IMR-90 (cell line): Measurements from ENCODE around the gene APOC1. TPM values are rescaled to one million over a fixed set of nuclear protein-coding genes. Genes with fewer than 3 reads are reported as not detected.

Experiments used
- ATAC-seq: fragments of 200-7000 bp; cut with Tn5 transposase; 2 replicates; pipeline ENCODE4 v1.9.1; 2020; ENCODE audit warnings: low read depth, mild to moderate bottlenecking, moderate library complexity
- BruUV-seq: library from RNA; stranded (reverse); fragments of 400-500 nt; replicated peaks from 2 replicates; lab custom pipeline; 2021; lab: Mats Ljungman, UMichigan
- CTCF ChIA-PET: fragments of 300-600 bp; formaldehyde crosslinking; extraction: SDS; loops from one replicate; lab custom pipeline; 2021; ENCODE audit warnings: antibody characterized with exemption; lab: Yijun Ruan, JAX
- POLR2A ChIA-PET: fragments of 300-600 bp; sonication (Branson Sonifier 250); formaldehyde crosslinking; loops from one replicate; lab custom pipeline; 2022; ENCODE audit warnings: antibody characterized with exemption; ENCODE audit not compliant: unreplicated experiment; lab: Charles Lee
- DNase-seq: peaks from one replicate; pipeline ENCODE4 v3.0.0; 2013
- H2AFZ ChIP-seq: replicated peaks from 2 replicates; pipeline ENCODE3; 2013; ENCODE audit warnings: low read length, mild to moderate bottlenecking; ENCODE audit not compliant: poor library complexity
- H2AK5ac ChIP-seq: 2 replicates; pipeline ENCODE4 v1.6.1; 2013; ENCODE audit warnings: low read depth, low read length, inconsistent platforms
- H2AK9ac ChIP-seq: replicated peaks from 2 replicates; pipeline ENCODE3; 2013; ENCODE audit warnings: mild to moderate bottlenecking, low read depth, low read length, moderate library complexity; ENCODE audit not compliant: poor library complexity
- H2BK120ac ChIP-seq: 2 replicates; pipeline ENCODE4 v1.6.1; 2013; ENCODE audit warnings: low read depth, low read length, inconsistent platforms
- H2BK15ac ChIP-seq: 3 replicates; pipeline ENCODE4 v1.6.1; 2013; ENCODE audit warnings: low read depth, low read length, inconsistent platforms
- H2BK20ac ChIP-seq: 2 replicates; pipeline ENCODE4 v1.6.1; 2013; ENCODE audit warnings: low read depth, mild to moderate bottlenecking, inconsistent platforms, low read length, moderate library complexity
- H2BK5ac ChIP-seq: 2 replicates; pipeline ENCODE4 v1.6.1; 2013; ENCODE audit warnings: mild to moderate bottlenecking, low read depth, low read length, inconsistent platforms; ENCODE audit not compliant: poor library complexity, severe bottlenecking
- H3K14ac ChIP-seq: replicated peaks from 2 replicates; pipeline ENCODE4 v1.6.1; 2013; ENCODE audit warnings: low read depth, low read length, inconsistent platforms
- H3K18ac ChIP-seq: 2 replicates; pipeline ENCODE4 v1.6.1; 2013; ENCODE audit warnings: low read depth, low read length, control low read depth
- H3K23ac ChIP-seq: 2 replicates; pipeline ENCODE4 v1.6.1; 2013; ENCODE audit warnings: low read depth, low read length, inconsistent platforms
- H3K27ac ChIP-seq: 2 replicates; pipeline ENCODE4 v1.5.1; 2013; ENCODE audit warnings: mild to moderate bottlenecking, control low read depth, low read length; ENCODE audit not compliant: insufficient read depth
- H3K27me3 ChIP-seq: 2 replicates; pipeline ENCODE4 v1.6.1; 2013; ENCODE audit warnings: low read length; ENCODE audit not compliant: control insufficient read depth, insufficient read depth
- H3K36me3 ChIP-seq: 2 replicates; pipeline ENCODE4 v1.6.1; 2013; ENCODE audit warnings: low read length, mixed read lengths; ENCODE audit not compliant: control insufficient read depth, insufficient read depth
- H3K4ac ChIP-seq: 2 replicates; pipeline ENCODE4 v1.6.1; 2013; ENCODE audit warnings: low read depth, low read length, inconsistent platforms
- H3K4me1 ChIP-seq: 2 replicates; pipeline ENCODE4 v1.6.1; 2013; ENCODE audit warnings: low read length, mixed read lengths; ENCODE audit not compliant: control insufficient read depth, insufficient read depth
- H3K4me2 ChIP-seq: 2 replicates; pipeline ENCODE4 v1.6.1; 2013; ENCODE audit warnings: low read depth, mild to moderate bottlenecking, control low read depth, low read length, moderate library complexity
- H3K4me3 ChIP-seq: 2 replicates; pipeline ENCODE4 v1.5.1; 2013; ENCODE audit warnings: low read depth, mild to moderate bottlenecking, control low read depth, low read length, moderate library complexity; ENCODE audit not compliant: insufficient read depth
- H3K56ac ChIP-seq: 2 replicates; pipeline ENCODE4 v1.6.1; 2013; ENCODE audit warnings: low read length, inconsistent platforms; ENCODE audit not compliant: insufficient read depth; ENCODE audit errors: extremely low read depth
- H3K79me1 ChIP-seq, 2 experiments: 2 replicates each; pipeline ENCODE4 v1.6.1; 2013; ENCODE audit warnings: low read length in 2 of 2, inconsistent platforms in 1 of 2, low read depth in 1 of 2
- H3K9ac ChIP-seq: 2 replicates; pipeline ENCODE4 v1.6.1; 2013; ENCODE audit warnings: low read depth, low read length, control low read depth
- H3K9me1 ChIP-seq: 2 replicates; pipeline ENCODE4 v1.6.1; 2013; ENCODE audit warnings: low read length, inconsistent platforms; ENCODE audit not compliant: insufficient read depth
- H3K9me3 ChIP-seq: 2 replicates; pipeline ENCODE4 v1.6.1; 2013; ENCODE audit warnings: low read length; ENCODE audit not compliant: control insufficient read depth, insufficient read depth
- H4K20me1 ChIP-seq: 2 replicates; pipeline ENCODE4 v1.6.1; 2013; ENCODE audit warnings: low read length, inconsistent platforms; ENCODE audit not compliant: insufficient read depth
- H4K5ac ChIP-seq: 2 replicates; pipeline ENCODE4 v1.6.1; 2013; ENCODE audit warnings: mild to moderate bottlenecking, low read depth, low read length, control low read depth
- H4K8ac ChIP-seq, 2 experiments: 2 replicates each; pipeline ENCODE4 v1.6.1; 2013; ENCODE audit warnings: low read depth in 2 of 2, low read length in 2 of 2, control low read depth in 1 of 2, inconsistent platforms in 1 of 2
- H4K91ac ChIP-seq: 2 replicates; pipeline ENCODE4 v1.6.1; 2013; ENCODE audit warnings: low read depth, low read length, inconsistent platforms; ENCODE audit not compliant: insufficient read depth
- ELK1 ChIP-seq: fragments of 150-350 bp; IDR thresholded peaks from 2 replicates; pipeline ENCODE4 v1.6.1; 2016; ENCODE audit warnings: low read depth, mild to moderate bottlenecking, low read length, moderate library complexity, borderline replicate concordance
- MXI1 ChIP-seq: IDR thresholded peaks from 2 replicates; pipeline ENCODE4 v1.6.1; 2012; ENCODE audit warnings: low read depth, mild to moderate bottlenecking, low read length, moderate library complexity, borderline replicate concordance
- WGBS, 2 experiments: methylation state at CpG; one replicate each; pipeline versions ENCODE4 v1.1.5 to v1.1.7; 2013; ENCODE audit warnings: missing lambda C conversion rate in 2 of 2; ENCODE audit not compliant: insufficient read length in 1 of 2; ENCODE audit errors: extremely low coverage in 2 of 2; 5-methylcytosine and 5-hydroxymethylcytosine counted together
- dilution Hi-C: fragments of 300-500 bp; cut with HindIII; formaldehyde crosslinking; loops from one replicate; pipeline ENCODE4 v1.14.3; 2018; ENCODE audit warnings: low sequenced_read_pairs; ENCODE audit not compliant: unreplicated experiment
- in situ Hi-C: fragments of 300-500 bp; cut with MboI; formaldehyde crosslinking; loops from 3 replicates; pipeline ENCODE4 v1.14.3; 2019; ENCODE audit warnings: low sequenced_read_pairs, inconsistent platforms, mixed read lengths
- intact Hi-C: fragments of 100-400 bp; cut with micrococcal nuclease; formaldehyde crosslinking; loops from 2 replicates; pipeline ENCODE4 v1.10.0; 2022
- polyA plus RNA-seq, 3 experiments: library from polyadenylated mRNA; depleted of rRNA; stranded (reverse); fragments of >200 nt; gene quantifications; 2 replicates each; pipeline ENCODE4 v1.2.3, GENCODE V29; 2012; ENCODE audit warnings: low replicate concordance in 1 of 3
- total RNA-seq: library from RNA; depleted of rRNA; stranded (reverse); fragments of >200 nt; gene quantifications from 2 replicates; pipeline ENCODE4 v1.2.3, GENCODE V29; 2012

APOC1 gene
- total and polyA plus RNA-seq, 2 of the 4 experiments (the other 2 are of a cell fraction), result 1.1 TPM; not detected in 1

- TF ChIP-seq MXI1, result no peak
Observed at GRCh38 chr19:44960906-44961728, 46.7 kb downstream of the APOC1 start (continued).

GRCh38 chr19:44961821-44962220, 47.4 kb downstream of the APOC1 start:
- Histone ChIP-seq H2AK5ac (no peak overlapping the region), H2BK5ac (no peak overlapping the region), H3K27me3 (no peaks in the 10 kb centered on the region), H3K36me3 (peaks cover 28% of the 10 kb centered on the region), H3K18ac (no peak overlapping the region), H3K14ac (no peak overlapping the region), H2BK15ac (no peak overlapping the region), H3K9me3 (no peaks in the 10 kb centered on the region), H3K9me1 (0 out of 2 replicates have a peak, but pooled peaks cover 3% of the 10 kb centered on the region), H3K27ac (no peak overlapping the region), H3K4me3 (no peak overlapping the region), H4K20me1 (peaks cover 53% of the 10 kb centered on the region), H3K23ac (no peak overlapping the region), H3K4ac (no peak overlapping the region), H3K9ac (no peak overlapping the region), H2BK20ac (no peak overlapping the region), H2BK120ac (no peak overlapping the region), H3K79me1 (peaks cover 15 to 65% of the 10 kb centered on the region in 2 experiments), H4K5ac (no peak overlapping the region), H2AFZ (no peak overlapping the region), H3K4me1 (no peaks in the 10 kb centered on the region), H3K56ac (no peak overlapping the region), H4K8ac (no peak overlapping the region), H3K4me2 (no peak overlapping the region), H4K91ac (no peak overlapping the region), H2AK9ac (no peak overlapping the region)
- BruUV-seq, result no TSS peak
- ATAC-seq (no peak), DNase-seq (no peak)
- in situ Hi-C loops, result no loop called here
- WGBS, 2 experiments, result no CpG with 5 or more reads among the region's 8 CpGs
- intact Hi-C loops, result no loop called here
- dilution Hi-C loops, result no loop called here
- CTCF ChIA-PET, result interaction anchor here (0.6 kb wide), 1 partner anchor 1067 kb away, joined by 3 read pairs; no protein-coding TSS in a partner anchor
- POLR2A ChIA-PET, result no interaction called here
- TF ChIP-seq ELK1, result no peak
